Gastroesophageal sphincter (tissue), 3 donors: ENCODE measurements around the gene SLC38A9.

Experiments
- CTCF ChIP-seq, 4 experiments: fragments of 200-600 bp in 2 of 4; fragments of 450-650 bp in 2 of 4; sonication (generic) in 1 of 4; IDR thresholded peaks; one replicate each; pipeline ENCODE4 v1.5.1; 2017 to 2019; ENCODE audit warnings: antibody characterized with exemption in 4 of 4, mild to moderate bottlenecking in 2 of 4, moderate library complexity in 2 of 4
- EP300 ChIP-seq: sonication (generic); formaldehyde crosslinking; IDR thresholded peaks from one replicate; pipeline ENCODE4 v1.6.1; 2017; ENCODE audit warnings: antibody characterized with exemption, mild to moderate bottlenecking
- POLR2A ChIP-seq, 2 donors: fragments of 450-650 bp; IDR thresholded peaks; one replicate each; pipeline ENCODE4 v1.6.1; 2017; ENCODE audit warnings: antibody characterized with exemption in 2 of 2, mild to moderate bottlenecking in 2 of 2, moderate library complexity in 1 of 2
- POLR2AphosphoS5 ChIP-seq: sonication (generic); formaldehyde crosslinking; IDR thresholded peaks from one replicate; pipeline ENCODE4 v1.6.1; 2017; ENCODE audit warnings: antibody characterized with exemption

DNA sequence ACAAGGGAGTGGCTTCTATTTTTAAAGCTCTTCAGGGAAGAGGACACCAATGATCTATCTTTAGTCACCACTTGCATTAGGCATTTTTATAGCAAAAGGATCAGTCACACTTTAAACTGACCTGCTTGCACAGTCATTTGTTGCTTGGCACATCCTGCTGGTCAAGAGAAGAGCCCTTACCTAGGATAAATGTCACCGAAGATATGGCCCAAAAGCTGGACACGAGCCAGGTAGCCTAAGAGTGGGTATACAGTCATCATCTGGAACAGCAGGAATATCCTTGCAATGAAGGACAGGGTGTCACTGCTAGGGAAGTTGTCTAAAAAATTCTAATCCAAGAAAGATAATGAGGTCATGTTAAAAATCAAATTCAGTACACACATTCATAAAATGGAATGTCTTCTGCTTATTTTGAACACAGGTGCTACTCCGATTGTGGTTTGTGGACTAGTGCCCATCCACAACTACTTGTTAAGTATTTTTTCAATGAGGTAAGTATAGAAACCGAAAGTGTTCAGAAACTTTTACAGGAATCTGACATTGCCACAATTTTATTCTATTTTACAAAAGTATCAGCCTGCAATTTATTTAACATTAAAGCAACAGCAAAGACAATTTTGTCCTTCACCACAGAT, 78.4 kb downstream of the SLC38A9 start:
- no peak for TF ChIP-seq EP300
- TF ChIP-seq POLR2AphosphoS5 = no peak
- TF ChIP-seq CTCF (IDR thresholded peaks at IDR 0.05) = no peak
- TF ChIP-seq POLR2A (IDR thresholded peaks at IDR 0.05) = no peak
